ENCODE results near the gene SAMD14. TPM values are rescaled to one million over a fixed set of nuclear protein-coding genes. Genes with fewer than 3 reads are reported as not detected.

Gene SAMD14
- total and polyA plus RNA-seq, 2 donors (not counting 1 experiment from before 2014, with no cell fraction given): 0.13 to 0.89 TPM

GRCh38 chr17:50161023-50161910 lies 31.3 kb upstream of the SAMD14 start:
- Histone ChIP-seq H3K9me3 (ENCODE audit: control extremely low read depth in 1 of 3, control insufficient read depth in 2 of 3, insufficient read depth in 1 of 3, low read length in 2 of 3) (no peaks in the 10 kb centered on the region), H3K27ac (ENCODE audit: low read length in 2 of 2) (no peak overlapping the region), H3K9ac (ENCODE audit: low read length) (peak overlapping the region; percentile 60), H3K4me1 (ENCODE audit: control insufficient read depth in 2 of 2, insufficient read depth in 2 of 2, low read length in 2 of 2) (peaks cover 36 to 41% of the 10 kb centered on the region in 2 donors), H4K20me1 (ENCODE audit: control insufficient read depth, insufficient read depth, low read length, poor library complexity, severe bottlenecking) (no peaks in the 10 kb centered on the region), H3K27me3 (replicated peaks in 1 of 4; ENCODE audit: control extremely low read depth in 1 of 4, control insufficient read depth in 3 of 4, insufficient read depth in 4 of 4, low read length in 3 of 4) (no peaks in the 10 kb centered on the region), H2AFZ (ENCODE audit: insufficient read depth, low read depth, low read length, poor library complexity, severe bottlenecking) (peak overlapping the region; percentile 60), H3K79me2 (ENCODE audit: control insufficient read depth, insufficient read depth, low read length) (peaks cover 13% of the 10 kb centered on the region), H3K36me3 (replicated peaks in 1 of 2; ENCODE audit: control extremely low read depth in 1 of 2, control insufficient read depth in 1 of 2, extremely low read depth in 1 of 2, insufficient read depth in 2 of 2, low read length in 1 of 2) (no peaks in the 10 kb centered on the region), H3K4me2 (replicated peaks; ENCODE audit: low read depth, low read length, poor library complexity, severe bottlenecking) (peak overlapping the region; percentile 84), H3K4me3 (ENCODE audit: control extremely low read depth in 1 of 5, extremely low read depth in 1 of 5, insufficient read depth in 1 of 5, low read depth in 2 of 5, low read length in 4 of 5) (peak overlapping the region; percentile 52 to 68 (median 66))
- Mint-ChIP-seq H3K4me3 (peak overlapping the region; percentile 80), H3K9me3 (ENCODE audit: insufficient read depth) (no peaks in the 10 kb centered on the region), H3K4me1 (peaks cover 38% of the 10 kb centered on the region), H3K27ac (peak overlapping the region; percentile 72), H3K27me3 (no peaks in the 10 kb centered on the region)
- peak; percentile 92 for ATAC-seq (ENCODE audit: low read depth)
- no peak for TF ChIP-seq EZH2 (IDR thresholded peaks at IDR 0.05; ENCODE audit: borderline replicate concordance, insufficient read depth, low read depth, low read length, poor library complexity, severe bottlenecking)
- peak; percentile 97 for TF ChIP-seq CTCF (IDR thresholded peaks at IDR 0.05)
- CTCF ChIA-PET: interaction anchor here (0.9 to 2.8 kb wide), 22 partner anchors 9 to 163 kb away, joined by 3 to 79 read pairs (median 5); partner anchors contain the start of genes PPP1R9B and SAMD14
- peak; percentile 93 for DNase-seq
- intact Hi-C loops (cut with micrococcal nuclease): loop anchor here (1.0 to 2.0 kb wide), 5 partner anchors 10 to 67 kb away; no protein-coding TSS in a partner anchor
- WGBS (ENCODE audit: insufficient coverage): 1% methylated on average over 45 of the region's 53 CpGs
- POLR2A ChIA-PET: interaction anchor here (1.0 to 2.8 kb wide), 4 partner anchors 10 to 22 kb away, joined by 4 to 22 read pairs (median 10); partner anchors contain the start of gene PPP1R9B

- no peaks in the 10 kb centered on the region for H3K9me3 Mint-ChIP-seq (ENCODE audit: insufficient read depth)
- no peak overlapping the region for H3K9ac ChIP-seq (ENCODE audit: low read length)
- H3K4me3 Mint-ChIP-seq: no peak overlapping the region
- no peaks in the 10 kb centered on the region for H3K27me3 ChIP-seq (replicated peaks in 1 of 4; ENCODE audit: control extremely low read depth in 1 of 4, control insufficient read depth in 3 of 4, insufficient read depth in 4 of 4, low read length in 3 of 4)
- no peak for TF ChIP-seq EZH2 (IDR thresholded peaks at IDR 0.05; ENCODE audit: borderline replicate concordance, insufficient read depth, low read depth, low read length, poor library complexity, severe bottlenecking)
- TF ChIP-seq CTCF (IDR thresholded peaks at IDR 0.05): no peak
- H3K27me3 Mint-ChIP-seq: no peaks in the 10 kb centered on the region
- ATAC-seq (ENCODE audit: low read depth) (no peak), DNase-seq (no peak)
- H4K20me1 ChIP-seq (ENCODE audit: control insufficient read depth, insufficient read depth, low read length, poor library complexity, severe bottlenecking): no peaks in the 10 kb centered on the region
- H3K9me3 ChIP-seq (ENCODE audit: control extremely low read depth in 1 of 3, control insufficient read depth in 2 of 3, insufficient read depth in 1 of 3, low read length in 2 of 3): no peaks in the 10 kb centered on the region
- ChIA-PET CTCF (interaction anchor here (1.0 to 1.6 kb wide), 2 partner anchors 10 to 43 kb away, joined by 4 read pairs; no protein-coding TSS in a partner anchor), POLR2A (no interaction called here)
- H3K4me1 ChIP-seq (ENCODE audit: control insufficient read depth in 2 of 2, insufficient read depth in 2 of 2, low read length in 2 of 2): peaks cover 19 to 34% of the 10 kb centered on the region in 2 donors
- intact Hi-C loops (cut with micrococcal nuclease): no loop called here
- peaks cover 35% of the 10 kb centered on the region for H3K4me1 Mint-ChIP-seq
- no peaks in the 10 kb centered on the region for H3K36me3 ChIP-seq (replicated peaks in 1 of 2; ENCODE audit: control extremely low read depth in 1 of 2, control insufficient read depth in 1 of 2, extremely low read depth in 1 of 2, insufficient read depth in 2 of 2, low read length in 1 of 2)
- no peak overlapping the region for H2AFZ ChIP-seq (ENCODE audit: insufficient read depth, low read depth, low read length, poor library complexity, severe bottlenecking)
- 74% methylated on average over 4 of the region's 4 CpGs for WGBS (ENCODE audit: insufficient coverage)
- peaks cover 12% of the 10 kb centered on the region for H3K79me2 ChIP-seq (ENCODE audit: control insufficient read depth, insufficient read depth, low read length)
- no peak overlapping the region for H3K27ac ChIP-seq (ENCODE audit: low read length in 2 of 2)
- H3K4me2 ChIP-seq (replicated peaks; ENCODE audit: low read depth, low read length, poor library complexity, severe bottlenecking): no peak overlapping the region
- H3K4me3 ChIP-seq (ENCODE audit: control extremely low read depth in 1 of 5, extremely low read depth in 1 of 5, insufficient read depth in 1 of 5, low read depth in 2 of 5, low read length in 4 of 5): no peak overlapping the region
- no peak overlapping the region for H3K27ac Mint-ChIP-seq
These were observed 27.9 kb upstream of the SAMD14 start for GRCh38 chr17:50157891-50158290.
